K562 (cell line): ENCODE results near the gene TXNDC9. TPM values are rescaled to one million over a fixed set of nuclear protein-coding genes. Genes with fewer than 3 reads are reported as not detected.
A peak's percentile ranks its signal among the peaks of the same experiment; 100 is the strongest.

ENCODE experiments used
- ARHGAP35 ChIP-seq: fragments of 450-650 bp; IDR thresholded peaks from 2 replicates; pipeline ENCODE4 v1.6.1; 2018; ENCODE audit not compliant: partially characterized antibody
- ARID3B ChIP-seq: fragments of 250-450 bp; sonication (Bioruptor Pico); IDR thresholded peaks from 2 replicates; pipeline ENCODE4 v1.4.0; 2020; ENCODE audit warnings: borderline replicate concordance
- FOXK1 ChIP-seq: sonication (generic); formaldehyde crosslinking; IDR thresholded peaks from 2 replicates; pipeline ENCODE4 v1.8.0; 2022; ENCODE audit warnings: missing genetic modification reagents, mild to moderate bottlenecking, borderline replicate concordance
- IRF2 ChIP-seq: sonication (generic); formaldehyde crosslinking; IDR thresholded peaks from 2 replicates; pipeline ENCODE4 v1.8.1; 2022; ENCODE audit warnings: mild to moderate bottlenecking, missing genetic modification reagents
- MLX ChIP-seq, 2 experiments: fragments of 450-650 bp in 1 of 2; sonication (generic) in 1 of 2; formaldehyde crosslinking; conservative IDR thresholded peaks; 2 replicates each; pipeline versions ENCODE4 v1.4.0 to v1.8.1; 2020 to 2022; ENCODE audit warnings: mild to moderate bottlenecking in 1 of 2, missing genetic modification reagents in 1 of 2
- NFATC3 ChIP-seq: fragments of 450-650 bp; IDR thresholded peaks from 2 replicates; pipeline ENCODE4 v1.6.1; 2017; ENCODE audit warnings: mild to moderate bottlenecking
- PHF20 ChIP-seq: fragments of 450-650 bp; IDR thresholded peaks from 2 replicates; pipeline ENCODE4 v1.6.1; 2018; ENCODE audit not compliant: partially characterized antibody
- POLR3A ChIP-seq: IDR thresholded peaks from 2 replicates; pipeline ENCODE4 v1.6.1; 2011; ENCODE audit warnings: borderline replicate concordance, mild to moderate bottlenecking, moderate library complexity; ENCODE audit not compliant: insufficient read length, insufficient read depth; ENCODE audit errors: extremely low read depth
- RNF2 ChIP-seq: sonication (generic); IDR thresholded peaks from 2 replicates; pipeline ENCODE4 v1.6.1; 2016
- SMARCA4 ChIP-seq: fragments of 450-650 bp; IDR thresholded peaks from 2 replicates; pipeline ENCODE4 v1.6.1; 2016
- STAT5B ChIP-seq: fragments of 250-450 bp; sonication (Bioruptor Pico); IDR thresholded peaks from 2 replicates; pipeline ENCODE4 v1.8.0; 2021; ENCODE audit warnings: mild to moderate bottlenecking, inconsistent platforms
- SUPT5H ChIP-seq: fragments of 450-650 bp; IDR thresholded peaks from 2 replicates; pipeline ENCODE4 v1.6.1; 2016
- ZBTB8A ChIP-seq: fragments of 450-650 bp; IDR thresholded peaks from 2 replicates; pipeline ENCODE4 v1.6.1; 2018; ENCODE audit warnings: mild to moderate bottlenecking, moderate library complexity; ENCODE audit not compliant: partially characterized antibody
- ZHX1 ChIP-seq: fragments of 150-350 bp; conservative IDR thresholded peaks from 2 replicates; pipeline ENCODE4 v1.6.1; 2014; ENCODE audit warnings: low read length
- ZKSCAN8 ChIP-seq: fragments of 200-800 bp; sonication (Bioruptor generic); IDR thresholded peaks from 2 replicates; pipeline ENCODE4 v1.6.1; 2016; ENCODE audit warnings: missing genetic modification characterization, missing compliant biosample characterization
- ZNF449 ChIP-seq: fragments of 250-450 bp; sonication (Bioruptor Pico); IDR thresholded peaks from 2 replicates; pipeline ENCODE4 v1.8.0; 2022; ENCODE audit warnings: moderate library complexity, mild to moderate bottlenecking, inconsistent platforms
- ZNF766 ChIP-seq: fragments of 200-800 bp; sonication (Bioruptor generic); conservative IDR thresholded peaks from 2 replicates; pipeline ENCODE4 v1.6.1; 2016; ENCODE audit warnings: missing genetic modification characterization, missing compliant biosample characterization
- polyA plus RNA-seq, 8 experiments: library from polyadenylated mRNA; depleted of rRNA in 4 of 8; stranded (reverse) in 5 of 8; unstranded in 3 of 8; fragments of >200 nt; fragmentation: Nextera tagmentation in 2 of 8; fragmentation: Illumina TruSeq in 1 of 8; extraction: Ambion mirVana in 2 of 8; extraction: Trizol in 1 of 8; gene quantifications; 2 replicates each; pipeline versions ENCODE4 v1.2.1 to v1.2.3, GENCODE V29; 2011 to 2014; ENCODE audit warnings: inconsistent platforms in 1 of 8, missing spikeins in 1 of 8
- total RNA-seq, 7 experiments: library from RNA; depleted of rRNA in 6 of 7; stranded (reverse); fragments of >200 nt in 6 of 7; fragmentation: Illumina TruSeq in 2 of 7; extraction: Trizol in 2 of 7; gene quantifications; 2 replicates each; pipeline versions ENCODE4 v1.2.1 to v1.2.3, GENCODE V29; 2011 to 2021; ENCODE audit warnings: low replicate concordance in 1 of 7
- TF ChIP-seq, protein P1 (sequence below): fragments of 450-650 bp; formaldehyde crosslinking; IDR thresholded peaks from 2 replicates; pipeline ENCODE4 v1.4.0; 2020; ENCODE audit warnings: mild to moderate bottlenecking, moderate library complexity

The TXNDC9 gene
- total and polyA plus RNA-seq, 9 of the 15 experiments (the other 6 are each of a cell fraction or from before 2014, with no cell fraction given): 37.5 to 211 (median 65.5) TPM

GRCh38 chr2:99335911-99336803 lies at the start of gene TXNDC9 (continued):
- TF ChIP-seq NFATC3 (no peak; the same call in 1 of the 2 replicates), IRF2 (CRISPR knock-in tag) (no peak), ZHX1 (0 out of 2 replicates have a peak, but pooled peaks have one; percentile 30), MLX (CRISPR knock-in tag; conservative IDR thresholded peaks at IDR 0.05) (no peak), STAT5B (no peak), ARHGAP35 (no peak), ZNF766 (no peak), ZKSCAN8 (CRISPR knock-in tag) (no peak), ZBTB8A (no peak), FOXK1 (no peak), ZNF449 (CRISPR knock-in tag) (no peak), PHF20 (peak; percentile 65), POLR3A (no peak), RNF2 (peak; percentile 68; the same call in 1 of the 2 replicates), ARID3B (CRISPR knock-in tag) (no peak), SMARCA4 (no peak), SUPT5H (peak; percentile 96)
- TF ChIP-seq, protein P1, sequence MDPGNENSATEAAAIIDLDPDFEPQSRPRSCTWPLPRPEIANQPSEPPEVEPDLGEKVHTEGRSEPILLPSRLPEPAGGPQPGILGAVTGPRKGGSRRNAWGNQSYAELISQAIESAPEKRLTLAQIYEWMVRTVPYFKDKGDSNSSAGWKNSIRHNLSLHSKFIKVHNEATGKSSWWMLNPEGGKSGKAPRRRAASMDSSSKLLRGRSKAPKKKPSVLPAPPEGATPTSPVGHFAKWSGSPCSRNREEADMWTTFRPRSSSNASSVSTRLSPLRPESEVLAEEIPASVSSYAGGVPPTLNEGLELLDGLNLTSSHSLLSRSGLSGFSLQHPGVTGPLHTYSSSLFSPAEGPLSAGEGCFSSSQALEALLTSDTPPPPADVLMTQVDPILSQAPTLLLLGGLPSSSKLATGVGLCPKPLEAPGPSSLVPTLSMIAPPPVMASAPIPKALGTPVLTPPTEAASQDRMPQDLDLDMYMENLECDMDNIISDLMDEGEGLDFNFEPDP: no peak
